Hindlimb muscle (tissue), 1 donor: ENCODE measurements around the gene ALK. TPM values are rescaled to one million over a fixed set of nuclear protein-coding genes. Genes with fewer than 3 reads are reported as not detected.
"Not testable (repeated sequence)": the region's sequence is repeated elsewhere in the genome, so short reads cannot be mapped to it uniquely, and the experiment has no call there.

ENCODE experiments used
- DNase-seq: peaks from one replicate; pipeline ENCODE4 v3.0.0-alpha.2; 2013
- polyA plus RNA-seq: library from polyadenylated mRNA; unstranded; fragments of 120-200 nt; gene quantifications from one replicate; pipeline ENCODE4 v1.2.1, GENCODE V29; 2013; ENCODE audit not compliant: insufficient read length

ALK gene
- polyA plus RNA-seq, 1 donor = 0.18 TPM

DNA sequence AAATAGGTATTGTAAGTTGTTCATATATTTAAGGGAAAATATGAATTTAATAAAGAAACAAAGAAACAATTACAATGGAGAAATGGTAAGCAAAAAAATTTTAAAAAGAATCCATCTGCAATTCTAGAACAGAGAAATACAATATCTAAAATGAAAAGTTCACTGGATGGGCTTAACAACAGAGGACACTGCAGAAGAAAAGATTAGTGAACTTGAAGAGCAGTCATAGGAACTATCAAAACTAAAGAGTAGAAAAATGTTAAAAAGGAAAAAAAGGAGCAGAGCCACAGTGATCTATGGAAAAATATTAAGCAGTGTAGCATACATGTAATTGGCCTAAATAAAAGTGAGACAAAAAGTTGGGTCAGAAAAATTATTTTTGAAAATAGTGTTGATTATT is 83.5 kb downstream of the ALK start:
- DNase-seq = no peak

DNA sequence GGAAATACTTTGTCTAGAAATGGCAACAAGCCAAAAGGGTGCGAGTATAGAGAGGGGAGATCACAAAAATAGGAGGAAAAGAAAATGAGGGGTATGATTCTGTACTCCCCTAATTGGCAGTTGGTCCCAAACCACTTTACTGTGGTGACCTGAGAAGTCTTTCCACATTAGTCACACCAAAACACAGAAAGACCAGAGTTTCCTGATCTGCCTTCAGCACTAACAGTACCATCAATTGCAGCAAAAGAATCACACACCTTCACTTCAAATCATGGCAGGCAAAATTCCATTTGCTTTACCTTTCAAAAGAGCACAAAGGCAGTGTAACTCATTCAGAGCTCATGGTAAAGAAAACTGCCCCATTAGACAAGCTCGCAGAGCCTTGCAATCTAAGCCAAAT is 86.8 kb downstream of the ALK start:
- DNase-seq = no peak

GRCh38 chr2:29834036-29834540 is 87.3 kb downstream of the ALK start:
- no peak for DNase-seq

DNA sequence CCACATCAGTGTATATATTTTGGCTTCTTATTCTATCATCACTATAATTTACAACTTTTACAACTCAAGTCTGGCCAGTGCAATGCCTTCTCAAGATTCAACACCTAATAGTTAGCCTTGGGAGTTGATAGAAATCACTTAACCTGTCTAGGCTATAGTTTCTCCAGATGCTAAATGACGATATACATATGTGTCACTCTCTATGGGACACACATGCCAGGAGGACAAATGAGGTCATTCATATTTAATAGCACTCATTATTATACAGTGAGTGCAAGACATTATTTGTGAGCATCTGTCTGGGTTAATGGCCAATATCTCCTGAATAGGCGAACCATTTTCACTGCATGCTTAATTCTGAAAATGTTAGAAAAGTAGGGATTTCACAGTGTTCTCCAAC is 89.8 kb downstream of the ALK start:
- no peak for DNase-seq

DNA sequence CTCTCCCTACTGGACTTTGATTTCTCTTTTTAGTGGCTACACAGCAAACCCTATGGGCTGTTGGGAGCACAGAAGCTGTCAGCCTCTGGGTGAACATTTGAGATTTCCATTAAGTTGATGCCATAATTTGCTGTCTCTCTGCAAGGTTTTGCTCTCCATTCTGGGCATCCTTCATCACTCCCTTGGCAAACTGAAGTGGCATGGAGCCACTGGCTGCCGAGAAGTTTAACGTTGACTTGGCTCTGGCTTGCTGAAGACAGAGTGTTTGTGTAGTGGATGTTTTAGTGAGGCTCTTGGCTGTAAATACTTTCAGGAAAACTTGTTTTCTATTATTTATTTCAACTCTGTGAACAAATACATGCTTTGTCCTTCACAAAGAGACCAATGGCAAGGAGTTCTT is 91.5 kb downstream of the ALK start:
- DNase-seq = no peak

DNA sequence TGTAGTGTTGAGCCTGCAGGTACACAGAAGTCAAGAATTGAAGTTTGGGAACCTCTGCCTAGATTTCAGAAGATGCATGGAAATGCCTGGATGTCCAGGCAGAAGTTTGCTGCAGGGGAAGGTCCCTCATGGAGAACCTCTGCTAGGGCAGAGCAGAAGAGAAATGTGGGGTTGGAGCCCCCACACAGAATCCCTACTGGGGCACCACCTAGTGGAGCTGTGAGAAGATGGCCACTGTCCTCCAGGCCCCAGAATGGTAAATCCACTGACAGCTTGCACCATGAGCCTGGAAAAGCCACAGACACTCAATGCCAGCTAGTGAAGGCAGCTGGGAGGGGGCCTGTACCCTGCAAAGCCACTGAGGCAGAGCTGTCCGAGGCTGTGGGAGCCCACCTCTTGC is 97.2 kb downstream of the ALK start:
- not testable (repeated sequence) for DNase-seq

DNA sequence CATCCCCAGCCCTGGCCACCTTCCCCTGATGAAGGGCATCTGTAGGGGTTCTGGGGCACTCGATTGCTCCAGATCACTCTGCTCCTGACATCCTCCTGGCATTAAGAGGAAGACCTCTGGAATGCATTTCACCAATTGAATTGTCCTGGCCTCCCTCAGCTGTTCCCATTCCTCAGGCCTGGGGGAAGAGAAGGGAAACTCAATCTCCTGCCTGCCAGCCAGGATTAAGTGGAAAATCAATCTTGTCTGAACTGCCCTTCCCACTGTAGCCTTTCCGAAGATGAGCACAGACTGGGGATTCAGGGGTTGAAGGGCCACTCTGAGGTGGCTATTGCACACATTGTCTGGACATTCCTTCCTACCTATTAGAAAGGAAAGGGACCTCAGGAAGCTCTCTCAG is 99.8 kb downstream of the ALK start:
- peak; percentile 19 for DNase-seq

GRCh38 chr2:29819570-29819969 is 101.8 kb downstream of the ALK start:
- no peak for DNase-seq

- no peak for DNase-seq
These were observed 103.3 kb downstream of the ALK start for GRCh38 chr2:29817801-29818680.

DNA sequence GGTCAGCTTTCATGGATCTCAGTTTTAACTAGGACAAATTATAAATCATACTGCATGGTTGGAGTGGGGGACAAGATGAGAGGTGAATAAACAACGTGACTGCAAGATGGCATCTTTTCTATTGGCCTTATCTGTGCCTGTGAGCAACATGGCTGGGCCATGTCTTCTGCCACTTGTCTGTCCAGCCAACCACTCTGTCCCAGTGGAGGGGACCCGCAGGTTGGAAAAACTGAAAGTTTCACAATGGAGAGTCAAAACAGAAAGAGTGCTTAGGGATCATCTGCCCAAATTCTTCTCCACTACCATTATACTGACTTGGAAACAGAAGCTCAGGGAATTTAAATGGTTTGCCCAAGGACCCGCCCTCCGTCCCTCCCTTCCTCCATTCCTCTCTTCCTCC is 104.1 kb downstream of the ALK start:
- DNase-seq = no peak

DNA sequence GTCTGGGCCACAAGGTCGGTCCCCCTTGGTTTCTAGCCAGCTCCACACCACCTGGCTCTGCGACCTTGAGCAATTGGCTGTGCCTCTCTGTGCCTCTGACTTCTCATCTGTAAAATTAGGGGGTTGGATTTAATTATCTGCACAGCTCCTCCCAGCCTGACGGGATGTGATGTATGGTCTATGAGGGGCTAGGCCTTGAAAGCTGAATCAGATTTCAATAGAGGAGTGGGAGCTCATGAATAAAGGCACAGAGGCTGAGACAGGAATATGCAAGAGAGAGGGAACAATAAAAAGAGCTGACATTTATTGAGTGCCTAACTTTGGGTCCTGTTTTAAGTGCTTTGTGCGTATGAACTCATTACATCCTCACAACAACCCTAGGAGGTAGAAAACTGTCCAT is 104.7 kb downstream of the ALK start:
- no peak for DNase-seq

GRCh38 chr2:29811378-29811777 is 110.0 kb downstream of the ALK start:
- DNase-seq = no peak

- DNase-seq = no peak
These were observed 110.4 kb downstream of the ALK start for GRCh38 chr2:29810956-29811355.

- no peak for DNase-seq
These were observed 113.1 kb downstream of the ALK start for GRCh38 chr2:29808321-29808720.

- DNase-seq = no peak
These were observed 114.3 kb downstream of the ALK start for GRCh38 chr2:29807082-29807481.

DNA sequence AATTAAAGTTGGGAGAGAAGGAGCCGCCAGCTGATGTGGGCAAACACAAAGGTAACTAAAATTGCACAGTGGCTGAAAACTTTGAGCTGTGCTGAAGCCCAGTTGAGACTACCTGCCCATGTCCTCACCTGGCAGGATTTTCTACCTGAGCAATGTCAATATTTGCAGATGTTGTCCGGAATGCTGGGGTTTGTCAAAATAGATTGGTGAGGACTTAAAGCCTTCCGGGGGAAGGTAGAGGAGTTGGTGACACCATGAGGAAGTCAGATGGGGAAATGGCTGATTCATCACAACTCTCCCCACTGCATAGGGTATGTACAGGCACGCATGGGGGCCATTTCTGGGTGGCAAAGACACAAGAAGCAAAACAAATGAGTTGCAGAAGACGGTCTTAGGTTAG is 114.9 kb downstream of the ALK start:
- no peak for DNase-seq

DNA sequence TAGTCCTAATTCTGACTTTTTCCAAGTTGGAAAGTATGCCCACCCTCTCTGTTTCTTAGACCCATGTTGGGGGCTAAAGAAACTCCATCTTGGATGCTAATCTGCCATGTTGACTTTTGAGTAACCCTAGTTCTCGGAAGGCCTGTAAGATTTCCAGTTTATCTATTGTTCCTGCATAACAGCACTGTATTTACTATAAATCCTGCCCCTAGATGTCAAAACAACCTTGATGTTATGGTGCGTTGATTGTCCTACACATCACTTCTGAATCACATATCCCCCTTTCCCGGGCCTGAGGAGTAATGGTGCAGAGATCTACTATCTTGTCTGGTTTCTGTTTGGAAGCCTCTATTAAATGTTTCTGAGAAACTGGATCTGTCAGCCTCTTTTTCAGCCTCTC is 116.7 kb downstream of the ALK start:
- no peak for DNase-seq

GRCh38 chr2:29803537-29803936 is 117.8 kb downstream of the ALK start:
- no peak for DNase-seq

DNA sequence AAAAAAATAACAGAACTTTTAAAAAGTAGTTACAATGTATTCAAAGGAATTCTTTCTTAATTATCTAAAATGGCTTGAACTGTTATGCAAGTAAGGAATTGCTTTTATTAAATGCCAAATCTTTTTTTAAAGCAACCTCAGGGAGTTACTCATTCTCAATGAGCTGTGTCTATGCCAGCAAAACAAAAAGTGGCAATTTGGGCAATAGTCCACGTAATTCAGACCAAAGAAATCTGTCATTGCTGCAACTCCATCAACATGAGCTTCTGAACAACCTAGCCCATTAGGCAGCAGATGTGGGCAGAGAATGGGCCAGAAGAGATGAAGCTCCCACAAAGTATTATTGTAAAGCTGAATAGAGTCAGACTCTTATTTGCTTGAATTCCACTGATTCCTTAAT is 118.4 kb downstream of the ALK start:
- no peak for DNase-seq

DNA sequence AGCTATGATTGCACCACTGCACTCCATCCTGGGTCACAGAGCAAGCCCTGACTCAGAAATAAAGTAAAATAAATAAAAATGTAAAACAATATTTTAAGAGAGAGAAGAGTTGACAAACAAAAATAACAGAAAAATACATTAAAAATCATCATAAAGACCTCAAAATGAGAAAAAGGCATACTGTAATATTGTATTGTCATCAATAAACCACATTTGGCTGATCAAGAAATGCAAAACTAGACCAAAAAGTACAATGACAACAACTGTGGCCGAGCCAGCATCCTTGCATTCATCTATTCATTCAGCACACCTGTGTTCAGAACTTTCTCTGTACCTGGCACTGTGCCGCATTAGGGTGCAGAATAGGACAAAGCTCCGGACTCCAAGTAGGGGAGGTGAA is 121.8 kb downstream of the ALK start:
- DNase-seq = no peak

DNA sequence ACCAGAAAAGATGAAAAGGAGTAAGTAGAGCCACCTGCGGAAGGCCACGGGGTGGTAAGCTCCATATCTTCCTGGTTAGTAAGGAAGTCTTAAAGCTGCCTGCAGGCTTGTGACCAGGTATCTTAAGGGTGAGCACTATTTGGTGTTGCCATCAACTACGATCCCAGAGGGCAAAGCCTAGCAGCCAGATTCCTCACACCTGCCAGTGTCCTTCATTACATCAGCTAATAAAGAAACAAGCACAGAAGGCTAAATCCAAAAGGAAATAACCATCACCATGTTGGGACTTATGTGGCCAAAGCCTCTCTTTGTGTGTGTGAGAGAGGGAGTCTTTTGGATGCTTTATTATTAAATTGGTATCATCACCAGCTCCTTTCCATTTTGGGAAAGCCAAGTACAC is 123.5 kb downstream of the ALK start:
- DNase-seq = no peak

DNA sequence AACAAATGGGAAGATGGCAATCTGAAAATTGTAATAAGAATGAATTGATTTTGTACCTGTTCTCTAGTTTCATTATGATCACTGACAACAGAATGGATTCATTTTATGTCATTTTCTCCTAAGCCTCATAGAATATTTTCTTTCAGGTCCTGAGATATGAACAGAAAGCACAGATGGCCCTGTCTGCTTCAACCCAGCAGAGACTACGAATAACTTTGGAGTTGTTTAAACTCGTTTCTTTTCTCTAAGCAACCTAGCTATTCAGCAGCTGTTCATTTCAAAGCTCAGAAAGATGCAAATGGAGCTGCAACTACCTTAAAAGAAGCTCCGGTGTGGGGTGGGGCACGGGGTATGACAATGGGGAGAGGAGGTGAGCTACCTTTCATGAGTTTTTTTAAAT is 124.9 kb downstream of the ALK start:
- no peak for DNase-seq

DNA sequence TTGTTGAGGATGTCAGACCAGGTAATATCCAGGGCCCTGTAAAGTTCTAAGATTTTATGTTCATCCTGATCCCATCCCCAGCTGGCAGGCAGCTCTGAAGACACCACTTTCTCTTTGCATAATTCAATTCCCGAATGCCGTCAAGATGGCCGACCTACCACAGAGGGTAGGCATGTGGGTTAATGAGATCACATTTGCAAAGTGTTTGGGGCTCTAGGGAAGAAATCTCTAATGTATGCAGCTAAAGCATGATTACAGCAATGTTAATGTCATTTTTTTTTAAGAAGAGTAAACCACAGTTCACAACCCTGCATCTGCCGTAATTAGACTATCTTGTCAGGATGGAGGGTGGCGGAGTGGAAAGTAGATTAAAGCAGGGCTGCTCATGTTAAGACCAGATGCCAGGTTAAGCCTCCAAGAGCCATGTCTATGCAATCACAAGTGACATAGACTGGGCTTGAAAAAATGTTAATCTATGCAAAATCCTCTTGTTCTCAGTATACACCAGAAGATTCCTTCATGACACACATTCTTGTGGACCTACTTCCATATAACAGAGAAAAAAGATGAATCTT is 131.4 kb downstream of the ALK start:
- no peak for DNase-seq
